GM21723 (cell line): ENCODE data around the gene GFOD1.

Experiments used
- ATAC-seq: cut with Tn5 transposase; IDR thresholded peaks from one replicate; pipeline ENCODE4 v1.9.1; 2021; ENCODE audit warnings: mild to moderate bottlenecking, moderate library complexity; ENCODE audit not compliant: unreplicated experiment

Gene GFOD1

GRCh38 chr6:13427801-13428582 lies 59.4 kb downstream of the GFOD1 start:
- ATAC-seq: peak; percentile 72

- no peak for ATAC-seq
Observed at GRCh38 chr6:13427316-13427715, 60.1 kb downstream of the GFOD1 start.

GRCh38 chr6:13425943-13426931 lies 61.2 kb downstream of the GFOD1 start:
- no peak for ATAC-seq

GRCh38 chr6:13425270-13425873 lies 62.0 kb downstream of the GFOD1 start:
- no peak for ATAC-seq

- ATAC-seq: no peak
Observed at GRCh38 chr6:13423252-13423651, 64.1 kb downstream of the GFOD1 start.

GRCh38 chr6:13422681-13423221 lies 64.6 kb downstream of the GFOD1 start:
- no peak for ATAC-seq

- no peak for ATAC-seq
Observed at GRCh38 chr6:13421425-13422059, 65.9 kb downstream of the GFOD1 start.

GRCh38 chr6:13420269-13420668 lies 67.1 kb downstream of the GFOD1 start:
- no peak for ATAC-seq

GRCh38 chr6:13419422-13420195 lies 67.8 kb downstream of the GFOD1 start:
- no peak for ATAC-seq

GRCh38 chr6:13418844-13419243 lies 68.6 kb downstream of the GFOD1 start:
- no peak for ATAC-seq

GRCh38 chr6:13417954-13418353 lies 69.4 kb downstream of the GFOD1 start:
- ATAC-seq: no peak

GRCh38 chr6:13417431-13417830 lies 70.0 kb downstream of the GFOD1 start:
- no peak for ATAC-seq

- no peak for ATAC-seq
Observed at GRCh38 chr6:13415283-13415682, 72.1 kb downstream of the GFOD1 start.

GRCh38 chr6:13413900-13414555 lies 73.4 kb downstream of the GFOD1 start:
- no peak for ATAC-seq

GRCh38 chr6:13413466-13413862 lies 73.9 kb downstream of the GFOD1 start:
- no peak for ATAC-seq

- ATAC-seq: no peak
Observed at GRCh38 chr6:13412639-13413465, 74.5 kb downstream of the GFOD1 start.

- no peak for ATAC-seq
Observed at GRCh38 chr6:13412211-13412610, 75.2 kb downstream of the GFOD1 start.

GRCh38 chr6:13411484-13411883 lies 75.9 kb downstream of the GFOD1 start:
- ATAC-seq: no peak
